ENCODE results near the gene WDR5B.
"Not testable (repeated sequence)": the region's sequence is repeated elsewhere in the genome, so short reads cannot be mapped to it uniquely, and the experiment has no call there.

Gene WDR5B

DNA sequence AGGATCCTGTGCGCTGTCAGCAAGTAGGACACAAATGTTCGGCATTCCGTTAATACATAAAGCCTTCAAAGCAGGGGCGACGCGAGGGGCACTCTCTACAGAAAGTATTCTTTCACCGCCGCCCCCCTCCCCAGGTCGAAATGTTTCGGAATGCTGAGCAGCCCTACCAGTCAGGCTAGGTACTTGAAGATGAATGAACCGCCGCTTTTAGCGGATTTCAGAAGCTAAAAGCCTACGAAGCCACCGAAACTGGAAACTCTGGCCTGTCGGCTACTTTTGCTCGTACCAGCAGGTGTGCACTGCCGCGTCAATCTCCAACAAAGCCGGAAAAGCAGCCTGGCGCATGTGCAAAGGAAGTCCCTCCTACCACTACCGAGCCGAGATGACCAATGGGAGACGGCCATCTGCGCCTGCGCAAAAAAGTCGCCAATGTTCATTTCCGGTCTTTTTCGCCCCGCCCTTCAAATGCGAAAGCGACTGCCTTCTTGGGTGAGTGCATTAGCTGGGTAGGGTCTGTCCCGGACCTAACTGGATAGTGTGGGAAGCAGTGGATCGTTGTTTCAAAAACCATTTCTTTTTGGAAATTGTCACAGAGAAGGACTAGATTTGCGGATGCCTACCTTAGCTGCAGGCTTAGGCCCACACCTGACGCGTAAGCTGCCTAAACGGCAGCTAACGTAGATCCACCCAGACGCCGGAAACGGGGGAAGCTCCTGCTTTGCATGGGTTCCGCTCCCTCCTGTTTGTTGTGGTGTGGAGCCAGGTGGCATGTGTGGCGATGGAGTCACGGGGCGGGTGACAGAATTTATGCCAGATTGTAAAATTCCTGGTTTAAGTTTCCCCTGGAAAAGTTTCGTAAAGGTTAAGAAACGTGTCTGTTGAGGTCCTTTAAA is at the start of gene WDR5B:
TSS of gene WDR5B (minus strand) at position 301 of the 893 bp plus-strand sequence. CDS start 534 bp downstream, outside the sequence.
- peak; percentile 98 for DNase-seq

DNA sequence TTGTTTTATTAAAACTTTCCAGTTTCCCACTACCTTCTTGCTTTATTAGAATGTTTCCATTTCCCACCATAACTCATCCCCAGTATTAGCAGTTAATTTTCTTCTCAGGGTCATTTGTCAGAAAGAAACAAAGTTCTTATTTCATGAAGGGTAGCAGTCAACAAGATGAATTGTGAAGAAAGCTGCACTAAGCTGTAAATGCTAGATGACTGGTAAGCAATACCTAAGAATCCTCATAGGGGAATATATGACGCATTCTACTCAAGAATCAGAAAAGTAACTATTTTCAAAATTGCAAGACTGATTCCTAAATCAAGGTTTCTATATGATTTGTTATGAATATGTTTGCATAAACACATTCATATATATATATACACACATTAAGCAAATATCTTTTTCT is 48.8 kb upstream of the WDR5B start:
- no peak for DNase-seq

DNA sequence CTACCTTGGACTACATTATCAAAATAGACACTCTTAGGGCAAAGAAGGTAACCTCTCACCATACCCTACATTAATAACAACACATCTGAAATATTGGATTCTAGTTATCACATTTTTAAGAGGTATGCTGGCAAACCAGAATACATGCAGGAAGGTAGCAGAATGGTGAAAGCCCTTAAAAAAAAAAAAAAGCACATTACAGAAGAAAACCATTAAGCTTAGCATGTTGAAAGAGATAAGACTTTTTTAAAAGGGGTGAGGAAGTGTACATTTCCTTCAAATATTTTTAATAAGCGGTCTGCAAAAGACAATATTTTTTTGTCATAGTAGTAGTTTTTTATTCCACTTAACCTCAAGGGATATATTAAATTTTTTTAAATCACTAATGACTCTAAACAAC is 46.5 kb upstream of the WDR5B start:
- DNase-seq: no peak

DNA sequence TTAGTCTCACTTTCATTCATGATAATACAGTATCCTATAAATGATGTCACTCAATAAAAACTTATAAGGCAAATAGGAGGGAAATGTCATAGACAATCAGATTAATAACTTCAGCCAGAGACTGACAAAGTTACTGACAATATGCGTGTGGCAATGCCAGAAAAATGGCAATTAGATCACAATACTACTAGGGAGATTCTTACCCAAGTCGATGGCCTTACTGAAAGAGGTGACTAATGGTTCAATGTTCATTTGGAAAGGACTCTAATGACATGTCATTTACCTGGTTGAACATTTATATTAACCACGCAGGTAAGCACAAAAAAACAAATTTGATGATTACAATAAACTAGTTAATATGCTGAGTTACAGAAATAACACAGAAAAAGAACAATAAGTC is 45.9 kb upstream of the WDR5B start:
- no peak for DNase-seq

DNA sequence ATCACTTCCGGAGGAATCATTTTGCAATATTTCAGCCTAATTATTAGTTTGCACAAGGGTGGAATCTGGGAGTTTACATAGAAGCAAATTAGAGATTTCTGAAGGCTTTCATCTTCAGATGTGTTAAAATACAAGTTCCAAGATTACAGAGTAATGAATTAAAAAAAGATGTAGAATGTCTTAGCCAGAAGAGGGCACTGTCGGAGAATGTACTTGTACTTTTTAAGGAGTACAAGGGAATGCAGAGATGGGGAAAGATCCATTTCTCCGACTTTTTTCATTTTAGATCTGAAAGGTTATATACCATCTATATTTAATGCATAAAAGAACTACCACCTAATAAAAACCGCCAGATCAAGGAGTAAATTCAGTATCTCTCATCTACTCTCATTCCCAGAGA is 43.1 kb upstream of the WDR5B start:
- DNase-seq: peak; percentile 53

DNA sequence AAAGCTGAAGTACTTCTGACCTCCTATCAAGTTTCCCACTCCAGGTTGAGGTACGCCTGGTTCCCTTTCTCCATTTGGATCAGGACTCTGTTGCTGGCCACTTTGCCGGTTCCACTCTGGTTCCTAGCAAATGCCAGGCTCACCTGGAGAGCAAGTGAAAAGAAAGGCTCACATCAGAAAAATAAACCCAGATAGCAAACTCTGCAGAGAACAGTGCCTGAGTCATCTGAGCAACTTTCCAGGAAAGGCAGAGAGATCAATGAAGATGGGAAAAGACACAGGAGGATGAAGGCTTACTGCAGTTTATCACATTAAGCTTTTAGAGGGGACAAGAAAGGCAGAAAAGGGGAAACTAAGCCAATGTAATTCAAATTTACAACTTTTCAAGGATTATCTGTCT is 41.8 kb upstream of the WDR5B start:
- no peak for DNase-seq

DNA sequence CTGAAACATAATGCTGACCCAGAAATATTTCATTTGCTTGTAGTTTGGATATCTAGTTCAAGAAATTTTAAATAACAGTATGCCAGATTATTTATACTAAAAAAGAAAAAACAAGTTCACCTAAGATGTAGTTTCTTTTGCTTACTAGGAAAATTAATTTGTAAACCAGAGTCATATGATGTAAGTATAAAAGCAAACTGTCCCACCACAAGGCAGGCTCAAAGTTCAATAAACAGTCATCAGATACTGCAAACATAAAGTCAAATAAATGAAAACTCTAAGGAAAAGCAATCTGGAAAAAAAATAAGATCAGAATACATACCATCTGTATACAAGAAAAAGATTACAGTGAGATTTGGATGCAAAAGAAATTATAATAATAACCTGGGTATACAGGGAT is 40.2 kb upstream of the WDR5B start:
- no peak for DNase-seq

DNA sequence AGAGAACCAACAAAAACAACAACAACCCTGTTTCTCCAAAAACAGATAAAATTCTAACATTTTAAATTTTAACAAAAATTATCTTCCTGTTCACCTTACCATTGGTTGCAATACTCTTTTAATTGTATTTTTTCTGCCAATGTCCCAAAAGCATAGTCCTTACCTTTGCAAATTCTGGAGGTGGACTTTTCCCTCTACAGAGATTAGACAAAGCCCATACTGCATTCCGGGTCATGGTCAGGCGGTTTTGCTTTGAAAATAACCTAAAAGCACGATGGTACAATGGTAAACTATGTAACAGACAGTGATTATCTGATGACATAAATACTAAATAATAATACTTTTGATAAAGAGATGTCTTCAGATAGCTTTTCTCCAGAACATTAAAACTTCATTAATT is 35.5 kb upstream of the WDR5B start:
- no peak for DNase-seq

DNA sequence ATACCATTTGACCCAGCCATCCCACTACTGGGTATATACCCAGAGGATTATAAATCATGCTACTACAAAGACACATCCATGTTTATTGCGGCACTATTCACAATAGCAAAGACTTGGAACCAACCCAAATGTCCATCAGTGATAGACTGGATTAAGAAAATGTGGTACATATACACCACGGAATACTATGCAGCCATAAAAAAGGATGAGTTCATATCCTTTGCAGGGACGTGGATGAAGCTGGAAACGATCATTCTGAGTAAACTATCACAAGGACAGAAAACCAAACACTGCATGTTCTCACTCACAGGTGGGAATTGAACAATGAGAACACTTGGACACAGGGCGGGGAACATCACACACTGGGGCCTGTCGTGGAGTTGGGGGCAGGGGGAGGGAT is 32.4 kb upstream of the WDR5B start:
- not testable (repeated sequence) for DNase-seq

DNA sequence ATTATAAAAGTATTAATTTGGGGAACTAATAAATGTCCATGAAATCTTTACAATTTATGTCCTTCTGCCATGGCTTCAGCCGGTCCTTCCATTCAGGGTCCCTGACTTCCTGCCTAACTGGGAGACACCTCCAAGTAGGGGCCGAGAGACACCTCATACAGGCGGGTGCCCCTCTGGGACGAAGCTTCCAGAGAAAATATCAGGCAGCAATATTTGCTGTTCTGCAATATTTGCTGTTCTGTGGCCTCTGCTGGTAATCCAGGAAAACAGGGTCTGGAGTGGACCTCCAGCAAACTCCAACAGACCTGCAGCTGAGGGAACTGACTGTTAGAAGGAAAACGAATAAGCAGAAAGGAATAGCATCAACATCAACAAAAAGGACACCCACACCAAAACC is 28.6 kb upstream of the WDR5B start:
- DNase-seq: not testable (repeated sequence)

DNA sequence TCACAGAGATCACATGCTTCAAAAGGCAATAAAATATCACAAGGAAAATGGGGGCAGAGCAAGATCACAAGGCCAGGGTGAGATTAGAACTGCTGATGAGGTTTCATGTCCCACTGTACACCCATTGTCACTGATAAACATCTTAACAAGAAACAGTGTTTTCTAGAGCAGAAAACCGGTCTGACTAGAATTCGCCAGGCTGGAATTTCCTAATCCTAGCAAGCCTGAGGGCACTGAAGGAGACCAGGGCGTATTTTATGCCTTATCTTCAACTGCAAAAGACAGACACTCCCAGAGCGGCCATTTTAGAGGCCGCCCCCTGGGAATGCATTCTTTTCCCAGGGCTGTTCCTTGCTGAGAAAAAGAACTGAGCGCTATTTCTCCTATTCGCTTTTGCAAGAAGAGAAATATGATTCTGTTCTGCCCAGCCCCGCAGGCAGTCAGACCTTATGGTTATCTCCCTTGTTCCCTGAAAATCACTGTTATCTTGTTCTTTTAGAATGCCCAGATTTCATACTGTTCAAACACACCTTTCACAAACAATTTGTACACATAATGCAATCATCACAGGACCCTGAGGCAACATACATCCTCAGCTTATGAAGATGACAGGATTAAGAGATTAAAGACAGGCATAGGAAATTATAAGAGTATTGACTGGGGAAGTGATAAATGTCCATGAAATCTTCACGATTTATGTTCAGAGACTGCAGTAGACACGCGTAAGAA is 28.1 kb upstream of the WDR5B start:
- not testable (repeated sequence) for DNase-seq

DNA sequence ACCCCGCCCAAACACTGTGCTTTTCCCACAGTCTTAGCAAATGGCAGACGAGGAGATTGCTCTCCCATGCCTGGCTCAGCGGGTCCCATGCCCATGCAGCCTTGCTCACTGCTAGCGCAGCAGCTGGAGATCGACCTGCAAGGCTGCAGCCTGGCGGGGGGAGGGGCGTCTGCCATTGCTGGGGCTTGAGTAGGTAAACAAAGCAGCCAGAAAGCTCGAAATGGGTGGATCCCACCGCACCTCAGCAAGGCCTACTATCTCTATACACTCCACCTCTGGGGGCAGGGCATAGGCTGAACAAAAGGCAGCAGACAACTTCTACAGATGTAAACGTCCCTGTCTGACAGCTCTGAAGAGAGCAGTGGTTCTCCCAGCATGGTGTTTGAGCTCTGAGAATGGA is 27.2 kb upstream of the WDR5B start:
- no peak for DNase-seq

DNA sequence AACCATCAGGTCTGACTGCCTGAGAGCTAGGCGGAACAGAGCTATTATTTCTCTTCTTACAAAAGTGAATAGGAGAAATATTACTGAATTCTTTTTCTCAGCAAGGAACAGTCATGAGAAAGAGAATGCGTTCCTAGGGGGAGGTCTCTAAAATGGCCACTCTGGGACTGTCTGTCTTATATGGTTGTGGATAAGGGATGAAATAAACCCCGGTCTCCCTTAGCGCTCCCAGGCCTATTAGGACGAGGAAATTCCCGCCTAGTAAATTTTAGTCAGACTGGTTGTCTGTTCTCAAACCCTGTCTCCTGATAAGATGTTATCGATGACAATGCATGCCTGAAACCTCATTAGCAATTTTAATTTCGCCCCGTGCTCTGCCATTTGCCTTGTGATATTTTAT is 20.1 kb upstream of the WDR5B start:
- DNase-seq: no peak

DNA sequence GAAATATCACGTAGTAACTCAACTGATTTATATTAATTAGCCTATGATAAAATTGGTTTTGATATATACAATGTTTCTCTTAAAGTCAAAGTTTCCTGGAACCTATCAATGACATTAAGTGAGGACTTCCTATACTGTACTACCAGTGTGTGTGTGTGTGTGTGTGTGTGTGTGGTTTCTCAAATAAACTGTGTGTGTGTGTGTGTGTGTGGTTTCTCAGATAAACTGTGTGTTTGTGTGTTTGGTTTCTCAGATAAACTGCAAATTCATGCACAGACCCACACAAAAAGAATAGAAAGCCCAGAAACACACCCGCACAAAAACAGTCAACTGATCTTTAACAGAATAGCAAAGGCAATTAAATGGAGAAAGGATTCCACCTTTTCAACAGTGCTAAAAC is 14.5 kb upstream of the WDR5B start:
- DNase-seq: no peak

DNA sequence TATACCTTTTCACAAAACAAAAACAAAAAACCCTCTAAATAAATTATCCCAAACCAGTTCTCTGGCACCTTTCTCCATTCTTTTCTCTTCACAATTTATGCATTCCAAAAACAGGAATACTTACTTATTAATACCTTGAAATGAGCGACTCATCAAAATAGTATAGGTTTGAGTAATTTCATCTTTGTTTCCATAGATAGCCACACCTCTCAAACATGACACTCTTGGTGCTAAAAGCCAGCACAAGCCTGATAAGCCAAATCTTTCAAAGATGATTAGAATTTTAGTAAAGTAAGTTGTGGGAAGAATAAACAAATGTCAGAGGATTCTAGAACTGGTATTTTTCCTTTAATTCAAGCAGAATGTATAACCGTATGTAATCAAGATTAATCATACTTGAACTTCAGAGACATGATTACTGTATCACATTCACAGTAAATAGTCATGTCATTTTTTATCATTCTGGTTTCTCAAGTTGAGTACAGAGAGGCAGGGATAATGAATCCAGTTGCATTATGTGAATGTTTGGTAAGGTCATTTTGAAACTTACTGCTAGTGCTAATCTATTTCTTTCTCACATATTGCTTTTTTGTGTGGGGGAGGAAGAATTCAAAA is 12.1 kb upstream of the WDR5B start:
- no peak for DNase-seq

DNA sequence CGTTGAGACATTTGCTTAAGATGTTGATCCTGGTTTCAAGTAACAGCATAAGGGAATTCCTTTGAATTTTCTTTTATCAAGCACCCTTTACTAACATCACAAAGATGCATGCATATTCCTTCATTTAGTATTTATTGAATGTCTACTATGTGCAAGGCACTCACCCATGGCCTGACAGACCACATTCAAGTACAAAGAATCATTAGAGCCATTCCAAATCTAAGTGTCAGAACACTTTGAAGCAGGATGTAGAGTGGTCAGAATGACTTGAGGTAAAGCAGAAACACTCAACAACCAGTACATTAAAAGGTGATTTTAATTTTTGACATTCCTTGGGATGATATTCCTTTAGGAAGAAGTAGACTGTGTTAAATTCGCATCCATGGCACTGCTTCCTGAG is 6.0 kb upstream of the WDR5B start:
- no peak for DNase-seq

DNA sequence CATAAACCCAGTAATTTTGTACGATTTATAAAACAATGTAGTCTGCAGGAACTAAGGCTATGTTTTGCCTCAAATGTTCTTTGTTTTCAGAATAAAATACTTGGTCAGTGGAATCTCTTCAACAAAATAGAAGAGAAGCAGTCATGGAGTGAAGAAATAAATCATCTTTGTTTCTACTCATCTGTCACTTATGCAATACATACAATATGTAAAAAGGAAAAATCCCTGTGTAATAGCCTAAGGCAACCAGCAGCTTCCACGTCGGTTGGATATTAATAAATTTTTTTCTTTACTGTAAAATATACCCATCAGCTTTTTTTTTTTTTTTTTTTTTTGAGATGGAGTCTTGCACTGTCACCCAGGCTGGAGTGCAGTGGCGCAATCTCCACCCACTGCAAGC is 5.2 kb upstream of the WDR5B start:
- peak; percentile 42 for DNase-seq

DNA sequence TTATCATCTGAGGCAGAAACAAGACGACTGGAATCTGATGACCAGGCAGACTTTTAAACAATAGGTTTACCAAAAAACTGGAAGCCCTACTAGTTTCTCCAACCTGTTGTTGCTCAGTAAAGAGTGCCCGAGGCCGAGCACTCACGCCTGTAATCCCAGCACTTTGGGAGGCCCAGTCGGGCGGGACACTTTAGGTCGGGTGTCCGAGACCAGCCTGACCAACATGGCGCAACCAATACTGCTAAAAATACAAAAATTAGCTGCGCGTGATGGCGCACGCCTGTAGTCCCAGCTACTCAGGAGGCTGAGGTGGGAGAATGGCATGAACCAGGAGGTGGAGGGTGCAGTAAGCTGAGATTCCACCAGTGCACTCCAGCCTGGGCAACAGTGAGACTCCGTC is 1.1 kb upstream of the WDR5B start:
- DNase-seq: no peak

DNA sequence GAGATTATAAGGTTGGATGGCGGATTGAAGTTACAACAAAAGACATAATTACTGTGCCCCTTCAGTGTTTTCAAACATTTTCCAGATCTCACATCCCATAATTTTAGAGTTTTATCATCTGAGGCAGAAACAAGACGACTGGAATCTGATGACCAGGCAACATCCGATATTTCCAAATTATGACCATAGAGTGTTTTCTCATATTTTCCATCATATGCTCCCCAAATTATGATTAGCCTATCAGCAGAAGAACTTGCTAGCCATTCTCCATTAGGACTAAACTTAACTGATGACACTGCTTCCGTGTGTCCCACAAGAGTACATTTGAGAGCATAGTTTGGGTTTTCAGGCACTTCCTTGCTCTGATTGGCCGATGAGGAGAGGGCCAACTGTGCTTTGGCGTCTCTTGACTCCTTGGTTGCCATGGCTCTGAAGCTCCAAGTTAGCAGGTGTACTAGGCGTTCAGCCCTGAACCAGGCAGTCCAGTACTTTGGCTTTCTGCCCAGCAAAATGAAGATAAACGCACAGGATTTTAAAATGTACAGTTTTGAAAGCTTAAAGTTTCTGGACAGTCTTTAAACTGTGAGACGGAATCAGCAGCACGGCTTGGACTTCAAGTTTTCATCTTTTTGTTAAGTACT is 638 bp downstream of the WDR5B start:
- DNase-seq: peak; percentile 50

DNA sequence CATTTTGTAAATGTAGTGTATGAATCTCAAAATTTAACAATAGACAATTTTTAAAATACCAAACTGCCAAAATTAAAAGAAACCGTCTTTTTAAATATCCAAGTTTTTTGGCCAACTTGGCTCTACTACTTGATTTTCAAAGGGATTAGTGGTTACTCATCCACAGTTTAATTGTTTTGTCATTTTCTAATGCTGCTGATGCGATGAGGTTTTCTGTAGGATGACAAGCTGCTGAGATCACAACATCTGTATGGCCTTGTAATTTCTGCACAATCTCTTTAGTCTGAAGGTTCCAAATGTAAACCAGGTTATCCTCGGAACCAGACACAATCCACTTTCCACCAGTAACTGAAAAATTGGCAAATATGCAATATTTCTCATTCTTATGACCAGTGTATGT is 1.5 kb downstream of the WDR5B start:
- DNase-seq: no peak

DNA sequence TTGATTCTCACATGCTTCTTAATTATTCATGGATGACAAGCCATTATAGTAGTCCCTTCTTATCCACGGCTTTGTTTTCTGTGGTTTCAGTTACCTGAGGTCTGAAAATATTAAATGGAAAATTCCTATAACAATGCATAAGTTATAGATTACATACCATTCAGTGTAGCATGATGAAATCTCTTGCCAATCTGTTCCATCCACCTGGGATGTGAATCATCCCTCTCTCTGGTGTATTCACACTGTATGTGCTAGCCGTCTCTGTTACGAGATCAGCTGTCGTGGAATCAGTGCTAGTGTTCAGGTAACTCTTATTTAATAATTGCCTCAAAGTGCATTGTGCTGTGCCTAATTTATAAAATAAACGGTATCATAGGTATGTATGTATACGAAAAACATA is 5.2 kb downstream of the WDR5B start:
- no peak for DNase-seq

DNA sequence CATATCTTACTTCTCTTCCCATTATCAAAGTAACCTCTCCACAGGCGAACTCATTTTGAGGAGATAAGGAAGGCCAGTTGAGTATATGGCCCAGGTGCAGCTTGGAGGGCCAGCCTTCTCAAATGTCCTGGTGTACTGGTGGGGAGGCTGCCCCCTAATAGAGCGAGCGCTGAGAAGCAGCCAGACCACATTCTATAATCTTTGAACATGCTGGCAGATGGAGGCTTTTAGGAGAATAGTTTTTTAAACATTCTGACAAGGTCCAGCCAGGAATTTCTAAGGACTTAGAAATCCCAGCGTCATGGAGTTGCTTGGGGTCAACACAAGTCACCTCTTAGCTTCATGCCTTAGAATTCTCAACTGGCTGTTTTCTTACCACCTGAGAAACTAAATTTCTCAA is 5.8 kb downstream of the WDR5B start:
- DNase-seq: no peak

DNA sequence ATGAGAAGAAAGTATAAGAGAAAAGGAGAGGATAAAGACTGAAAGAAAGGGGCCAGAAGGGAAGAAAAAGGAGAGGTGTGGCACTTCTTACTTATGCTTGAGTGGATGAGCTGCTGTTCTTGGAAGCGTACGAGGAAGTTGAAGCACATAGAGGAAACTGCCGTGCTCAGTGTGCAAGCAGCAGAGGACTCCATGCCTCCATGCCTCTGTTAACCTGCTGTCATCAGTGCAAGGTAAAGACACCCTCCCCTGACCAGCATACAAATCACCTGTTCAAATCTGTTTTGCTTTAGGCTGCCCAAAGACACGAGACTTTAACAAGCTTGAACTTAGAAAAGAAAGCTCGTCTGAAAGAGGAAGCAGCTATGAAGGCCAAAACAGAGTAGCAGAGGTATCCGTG is 6.4 kb downstream of the WDR5B start:
- DNase-seq: peak; percentile 44

All from inflammatory macrophage treated with lipopolysaccharide for 4 hours (primary cell).